Activated T-helper 1 cell treated with Interleukin-2 at 50 U/mL for 16 hours (primary cell): Measurements from ENCODE around the gene SLC1A6.
"Not testable (repeated sequence)": the region's sequence is repeated elsewhere in the genome, so short reads cannot be mapped to it uniquely, and the experiment has no call there.

Source experiments
- DNase-seq: peaks from one replicate; pipeline ENCODE4 v3.0.0-alpha.2; 2020; ENCODE audit warnings: low read depth

Gene SLC1A6

GRCh38 chr19:14957464-14957863 lies 22.2 kb downstream of the SLC1A6 start:
- no peak for DNase-seq

- DNase-seq, result no peak
Observed at GRCh38 chr19:14954071-14954655, 25.5 kb downstream of the SLC1A6 start.

GRCh38 chr19:14952767-14953166 lies 26.9 kb downstream of the SLC1A6 start:
- DNase-seq, result no peak

GRCh38 chr19:14950421-14950820 lies 29.2 kb downstream of the SLC1A6 start:
- no peak for DNase-seq

GRCh38 chr19:14949876-14950275 lies 29.8 kb downstream of the SLC1A6 start:
- no peak for DNase-seq

- DNase-seq, result not testable (repeated sequence)
Observed at GRCh38 chr19:14949413-14949812, 30.3 kb downstream of the SLC1A6 start.

- no peak for DNase-seq
Observed at GRCh38 chr19:14944456-14944855, 35.2 kb downstream of the SLC1A6 start.

GRCh38 chr19:14943601-14944000 lies 36.1 kb downstream of the SLC1A6 start:
- no peak for DNase-seq

- no peak for DNase-seq
Observed at GRCh38 chr19:14941189-14941588, 38.5 kb downstream of the SLC1A6 start, which contains the start of gene OR7C2. Gene OR7C2 (plus strand): TSS chr19:14941489. CDS start chr19:14941489, 0 bp downstream.

GRCh38 chr19:14940266-14940665 lies 39.4 kb downstream of the SLC1A6 start:
- no peak for DNase-seq

- no peak for DNase-seq
Observed at GRCh38 chr19:14933506-14933905, 46.2 kb downstream of the SLC1A6 start.

- no peak for DNase-seq
Observed at GRCh38 chr19:14916848-14917247, 62.8 kb downstream of the SLC1A6 start.

GRCh38 chr19:14915116-14915515 lies 64.5 kb downstream of the SLC1A6 start:
- DNase-seq, result no peak

- DNase-seq, result no peak
Observed at GRCh38 chr19:14906711-14907110, 73.0 kb downstream of the SLC1A6 start.

- no peak for DNase-seq
Observed at GRCh38 chr19:14901675-14902260, 77.9 kb downstream of the SLC1A6 start.
